Sigmoid colon (tissue), 7 donors: ENCODE measurements around the gene ZNF410. TPM values are rescaled to one million over a fixed set of nuclear protein-coding genes. Genes with fewer than 3 reads are reported as not detected.
"Not testable (repeated sequence)": the region's sequence is repeated elsewhere in the genome, so short reads cannot be mapped to it uniquely, and the experiment has no call there.

ENCODE experiments used
- DNase-seq: peaks from one replicate; pipeline ENCODE4 v3.0.0-alpha.2; 2019
- H3K27ac ChIP-seq, 4 donors: fragments of 200-600 bp; sonication (generic); one replicate each; pipeline ENCODE4 v1.5.1; 2016 to 2019; ENCODE audit warnings: mild to moderate bottlenecking in 1 of 4
- H3K27me3 ChIP-seq, 3 donors: fragments of 200-600 bp; sonication (generic); one replicate each; pipeline ENCODE4 v1.5.1; 2019; ENCODE audit warnings: mild to moderate bottlenecking in 1 of 3
- H3K36me3 ChIP-seq, 4 donors: fragments of 200-600 bp; sonication (generic); one replicate each; pipeline ENCODE4 v1.5.1; 2016 to 2019
- H3K4me1 ChIP-seq, 4 donors: fragments of 200-600 bp; sonication (generic); one replicate each; pipeline ENCODE4 v1.5.1; 2017 to 2019
- H3K4me3 ChIP-seq, 4 donors: fragments of 200-600 bp; sonication (generic); one replicate each; pipeline ENCODE4 v1.5.1; 2017 to 2019; ENCODE audit warnings: mild to moderate bottlenecking in 2 of 4, moderate library complexity in 1 of 4
- H3K9me3 ChIP-seq, 4 donors: fragments of 200-600 bp in 3 of 4; sonication (generic) in 3 of 4; one replicate each; pipeline versions ENCODE4 v1.5.1 to v1.6.1; 2013 to 2019
- CTCF ChIP-seq, 4 experiments: fragments of 450-650 bp in 3 of 4; fragments of 200-600 bp in 1 of 4; IDR thresholded peaks; one replicate each; pipeline ENCODE4 v1.5.1; 2016 to 2019; ENCODE audit warnings: antibody characterized with exemption in 4 of 4, mild to moderate bottlenecking in 3 of 4, moderate library complexity in 2 of 4
- EP300 ChIP-seq, 4 donors: sonication (generic); formaldehyde crosslinking; IDR thresholded peaks; one replicate each; pipeline ENCODE4 v1.6.1; 2017; ENCODE audit warnings: antibody characterized with exemption in 4 of 4
- POLR2A ChIP-seq, 2 donors: fragments of 450-650 bp; IDR thresholded peaks; one replicate each; pipeline ENCODE4 v1.6.1; 2016; ENCODE audit warnings: antibody characterized with exemption in 2 of 2, mild to moderate bottlenecking in 2 of 2, moderate library complexity in 2 of 2
- POLR2AphosphoS5 ChIP-seq, 4 donors: sonication (generic); formaldehyde crosslinking; IDR thresholded peaks; one replicate each; pipeline ENCODE4 v1.6.1; 2017; ENCODE audit warnings: antibody characterized with exemption in 4 of 4
- WGBS, 2 donors: extraction: QIAGEN DNeasy Blood & Tissue Kit; methylation state at CpG; one replicate each; pipeline ENCODE4 v1.1.7; 2013; 5-methylcytosine and 5-hydroxymethylcytosine counted together
- intact Hi-C: fragments of 100-400 bp; cut with DNase I; formaldehyde crosslinking; loops from one replicate; pipeline ENCODE4 v1.15.1; 2023
- polyA plus RNA-seq, 3 donors: library from polyadenylated mRNA; stranded (reverse); fragments of 200-250 nt; gene quantifications; one replicate each; pipeline ENCODE4 v1.2.3, GENCODE V29; 2013
- total RNA-seq, 4 donors: library from RNA; depleted of rRNA; stranded (reverse); fragments of >200 nt; gene quantifications; one replicate each; pipeline ENCODE4 v1.1.0, GENCODE V29; 2016
- donor health status: healthy with polysubstance abuse.
- donor health status: Bipolar disorder and iron deficiency.
- donor health status: healthy.

Gene ZNF410
- total and polyA plus RNA-seq, 7 donors: 33.3 to 67.8 (median 45.1) TPM

GRCh38 chr14:73861073-73861472 lies 25.6 kb upstream of the ZNF410 start:
- Histone ChIP-seq H3K27me3 (no peaks in the 10 kb centered on the region), H3K9me3 (no peaks in the 10 kb centered on the region), H3K4me3 (no peak overlapping the region), H3K27ac (no peak overlapping the region), H3K36me3 (peaks cover 0 to 36% (median 8%) of the 10 kb centered on the region in 4 donors), H3K4me1 (no peaks in the 10 kb centered on the region)
- intact Hi-C loops: no loop called here
- DNase-seq: no peak
- no peak for TF ChIP-seq EP300 (IDR thresholded peaks at IDR 0.05)
- TF ChIP-seq POLR2A (IDR thresholded peaks at IDR 0.05): no peak
- no peak for TF ChIP-seq POLR2AphosphoS5 (IDR thresholded peaks at IDR 0.05)
- no peak for TF ChIP-seq CTCF (IDR thresholded peaks at IDR 0.05)
- 78 to 87% methylated on average over 5 of the region's 5 CpGs for WGBS, 2 donors

GRCh38 chr14:73862480-73862879 lies 24.2 kb upstream of the ZNF410 start:
- H3K27me3 ChIP-seq: no peaks in the 10 kb centered on the region
- WGBS, 2 donors: 28 to 74% methylated on average over 8 of the region's 8 CpGs
- H3K4me3 ChIP-seq: no peak overlapping the region
- DNase-seq: no peak
- TF ChIP-seq EP300 (IDR thresholded peaks at IDR 0.05) (no peak), CTCF (IDR thresholded peaks at IDR 0.05) (no peak), POLR2AphosphoS5 (IDR thresholded peaks at IDR 0.05) (no peak)
- H3K4me1 ChIP-seq: no peaks in the 10 kb centered on the region
- peaks cover 0 to 37% (median 8%) of the 10 kb centered on the region in 4 donors for H3K36me3 ChIP-seq
- no peaks in the 10 kb centered on the region for H3K9me3 ChIP-seq
- intact Hi-C loops: no loop called here
- H3K27ac ChIP-seq: no peak overlapping the region

GRCh38 chr14:73863209-73863608 lies 23.4 kb upstream of the ZNF410 start:
- Histone ChIP-seq H3K27me3 (no peaks in the 10 kb centered on the region), H3K4me3 (no peak overlapping the region), H3K9me3 (no peaks in the 10 kb centered on the region), H3K36me3 (peaks cover 0 to 42% (median 8%) of the 10 kb centered on the region in 4 donors), H3K27ac (no peak overlapping the region), H3K4me1 (no peaks in the 10 kb centered on the region)
- 93 to 96% methylated on average over 2 of the region's 2 CpGs for WGBS, 2 donors
- no peak for DNase-seq
- TF ChIP-seq CTCF (IDR thresholded peaks at IDR 0.05): no peak
- no peak for TF ChIP-seq POLR2A (IDR thresholded peaks at IDR 0.05)
- no peak for TF ChIP-seq POLR2AphosphoS5 (IDR thresholded peaks at IDR 0.05)
- TF ChIP-seq EP300 (IDR thresholded peaks at IDR 0.05): no peak
- intact Hi-C loops: no loop called here

- WGBS, 2 donors: 76 to 89% methylated on average over 8 of the region's 8 CpGs
- Histone ChIP-seq H3K27ac (no peak overlapping the region), H3K27me3 (no peaks in the 10 kb centered on the region), H3K4me1 (no peaks in the 10 kb centered on the region), H3K4me3 (no peak overlapping the region), H3K9me3 (no peaks in the 10 kb centered on the region), H3K36me3 (peaks cover 0 to 40% (median 8%) of the 10 kb centered on the region in 4 donors)
- intact Hi-C loops: no loop called here
- DNase-seq: no peak
- TF ChIP-seq CTCF (IDR thresholded peaks at IDR 0.05) (no peak), EP300 (IDR thresholded peaks at IDR 0.05) (no peak), POLR2AphosphoS5 (IDR thresholded peaks at IDR 0.05) (no peak), POLR2A (IDR thresholded peaks at IDR 0.05) (no peak)
These were observed 21.0 kb upstream of the ZNF410 start for GRCh38 chr14:73865534-73866113.

GRCh38 chr14:73869754-73870153 lies 16.9 kb upstream of the ZNF410 start:
- H3K4me1 ChIP-seq, H3K27ac ChIP-seq, H3K4me3 ChIP-seq, intact Hi-C loops, DNase-seq, H3K27me3 ChIP-seq, H3K9me3 ChIP-seq: not testable (repeated sequence)
- peaks cover 0 to 16% (median 3%) of the 10 kb centered on the region in 4 donors for H3K36me3 ChIP-seq
- WGBS, 2 donors: 94 to 97% methylated on average over 11 of the region's 11 CpGs
